DMS 273 (cell line): ENCODE measurements around the gene MPO.

ENCODE experiments used
- DNase-seq: peaks from one replicate; lab custom pipeline; 2025; ENCODE audit not compliant: unreplicated experiment; lab: John Stamatoyannopoulos, UW

MPO gene

GRCh38 chr17:58280480-58281217 lies at the start of gene MPO:
Gene MPO (minus strand): TSS chr17:58280935. CDS start chr17:58280758, 177 bp downstream.
- DNase-seq, result no peak

GRCh38 chr17:58329810-58330537 lies 49.2 kb upstream of the MPO start:
- DNase-seq, result no peak

GRCh38 chr17:58329035-58329809 lies 48.5 kb upstream of the MPO start:
- peak; percentile 65 for DNase-seq

GRCh38 chr17:58328195-58329034 lies 47.7 kb upstream of the MPO start, which contains the start of gene TSPOAP1:
Gene TSPOAP1 (minus strand): TSS chr17:58328795. CDS start chr17:58327920, 875 bp downstream.
- DNase-seq, result peak; percentile 36

- no peak for DNase-seq
Measured at GRCh38 chr17:58327363-58328194, 46.8 kb upstream of the MPO start.

- DNase-seq, result no peak
Measured at GRCh38 chr17:58326609-58327362, 46.1 kb upstream of the MPO start.

GRCh38 chr17:58325976-58326468 lies 45.3 kb upstream of the MPO start:
- peak; percentile 40 for DNase-seq

- peak; percentile 66 for DNase-seq
Measured at GRCh38 chr17:58325289-58325726, 44.6 kb upstream of the MPO start.

- peak; percentile 78 for DNase-seq
Measured at GRCh38 chr17:58324409-58325288, 43.9 kb upstream of the MPO start.

GRCh38 chr17:58324056-58324408 lies 43.3 kb upstream of the MPO start:
- DNase-seq, result no peak

- DNase-seq, result no peak
Measured at GRCh38 chr17:58323366-58324055, 42.8 kb upstream of the MPO start.

- no peak for DNase-seq
Measured at GRCh38 chr17:58322581-58323185, 41.9 kb upstream of the MPO start.

GRCh38 chr17:58321571-58322525 lies 41.1 kb upstream of the MPO start:
- DNase-seq, result no peak

- DNase-seq, result no peak
Measured at GRCh38 chr17:58320570-58321323, 40.0 kb upstream of the MPO start.

- DNase-seq, result no peak
Measured at GRCh38 chr17:58320163-58320558, 39.4 kb upstream of the MPO start.
